Breast epithelium (tissue), 4 donors: Measurements from ENCODE around the gene NEK1. TPM values are rescaled to one million over a fixed set of nuclear protein-coding genes. Genes with fewer than 3 reads are reported as not detected.

Source experiments
- DNase-seq, 2 donors: peaks; one replicate each; pipeline ENCODE4 v3.0.0-alpha.2; 2019; ENCODE audit warnings: low spot score in 2 of 2
- H3K27ac ChIP-seq, 2 donors: fragments of 200-600 bp; sonication (generic) in 1 of 2; one replicate each; pipeline ENCODE4 v1.5.1; 2016 to 2019; ENCODE audit warnings: mild to moderate bottlenecking in 1 of 2
- H3K27me3 ChIP-seq, 2 donors: fragments of 200-600 bp; sonication (generic) in 1 of 2; one replicate each; pipeline versions ENCODE4 v1.5.1 to v1.6.0; 2017 to 2019; ENCODE audit warnings: control low read depth in 1 of 2, mild to moderate bottlenecking in 1 of 2
- H3K36me3 ChIP-seq: fragments of 200-600 bp; one replicate; pipeline ENCODE4 v1.5.1; 2019
- H3K4me1 ChIP-seq, 2 donors: fragments of 200-600 bp; sonication (generic); one replicate each; pipeline ENCODE4 v1.5.1; 2016 to 2019; ENCODE audit warnings: control low read depth in 1 of 2
- H3K4me3 ChIP-seq, 3 donors: fragments of 200-600 bp; sonication (generic); 1 replicate in 2 of 3; 2 replicates in 1 of 3; pipeline ENCODE4 v1.5.1; 2016 to 2019; ENCODE audit warnings: mild to moderate bottlenecking in 3 of 3, moderate library complexity in 2 of 3
- H3K9me3 ChIP-seq, 2 donors: fragments of 200-600 bp; sonication (generic) in 1 of 2; one replicate each; pipeline ENCODE4 v1.5.1; 2016 to 2019; ENCODE audit warnings: control low read depth in 1 of 2
- CTCF ChIP-seq, 3 donors: fragments of 450-650 bp; IDR thresholded peaks; one replicate each; pipeline ENCODE4 v1.5.1; 2016 to 2017; ENCODE audit warnings: antibody characterized with exemption in 3 of 3, mild to moderate bottlenecking in 3 of 3, moderate library complexity in 3 of 3
- POLR2A ChIP-seq: fragments of 450-650 bp; IDR thresholded peaks from one replicate; pipeline ENCODE4 v1.6.1; 2016; ENCODE audit warnings: antibody characterized with exemption, mild to moderate bottlenecking, moderate library complexity
- POLR2AphosphoS5 ChIP-seq, 3 donors: sonication (generic); formaldehyde crosslinking; IDR thresholded peaks; one replicate each; pipeline ENCODE4 v1.6.1; 2017; ENCODE audit warnings: antibody characterized with exemption in 3 of 3
- intact Hi-C: fragments of 100-400 bp; cut with DNase I; formaldehyde crosslinking; loops from one replicate; pipeline ENCODE4 v1.15.1; 2023; ENCODE audit warnings: low total_unique reads
- total RNA-seq, 3 donors: library from RNA; depleted of rRNA; stranded (reverse); fragments of >200 nt; gene quantifications; one replicate each; pipeline ENCODE4 v1.1.0, GENCODE V29; 2016

Gene NEK1
- total RNA-seq, 3 donors from 2014 or later = 14.4 to 18.1 (median 14.7) TPM

- H3K36me3 ChIP-seq = no peaks in the 10 kb centered on the region
- DNase-seq = no peak
- peaks cover 4 to 11% of the 10 kb centered on the region in 2 donors for H3K4me1 ChIP-seq
- H3K27ac ChIP-seq = no peak overlapping the region
- intact Hi-C loops = no loop called here
- no peak overlapping the region for H3K4me3 ChIP-seq
- no peaks in the 10 kb centered on the region for H3K27me3 ChIP-seq
- no peak for TF ChIP-seq POLR2A
- TF ChIP-seq POLR2AphosphoS5 (IDR thresholded peaks at IDR 0.05) = no peak
- no peak for TF ChIP-seq CTCF (IDR thresholded peaks at IDR 0.05)
- H3K9me3 ChIP-seq = no peaks in the 10 kb centered on the region
These were observed 4.9 kb upstream of the NEK1 start for GRCh38 chr4:169617306-169617705.

- Histone ChIP-seq H3K4me1 (peaks cover 4 to 10% of the 10 kb centered on the region in 2 donors), H3K27me3 (no peaks in the 10 kb centered on the region), H3K36me3 (no peaks in the 10 kb centered on the region), H3K27ac (no peak overlapping the region), H3K4me3 (no peak overlapping the region), H3K9me3 (no peaks in the 10 kb centered on the region)
- TF ChIP-seq POLR2A (no peak), POLR2AphosphoS5 (IDR thresholded peaks at IDR 0.05) (no peak), CTCF (IDR thresholded peaks at IDR 0.05) (no peak)
- DNase-seq = no peak
- intact Hi-C loops = no loop called here
These were observed 4.5 kb upstream of the NEK1 start for GRCh38 chr4:169616846-169617245.

- TF ChIP-seq POLR2A (no peak), CTCF (IDR thresholded peaks at IDR 0.05) (no peak), POLR2AphosphoS5 (IDR thresholded peaks at IDR 0.05) (no peak)
- peaks cover 3 to 4% of the 10 kb centered on the region in 2 donors for H3K4me1 ChIP-seq
- no peak overlapping the region for H3K4me3 ChIP-seq
- H3K27me3 ChIP-seq = no peaks in the 10 kb centered on the region
- no peak overlapping the region for H3K27ac ChIP-seq
- intact Hi-C loops = no loop called here
- no peak for DNase-seq
- no peaks in the 10 kb centered on the region for H3K36me3 ChIP-seq
- H3K9me3 ChIP-seq = no peaks in the 10 kb centered on the region
These were observed 3.2 kb upstream of the NEK1 start for GRCh38 chr4:169615467-169616106.

- intact Hi-C loops = loop anchor here (5.0 kb wide), 1 partner anchor 64 kb away; no protein-coding TSS in a partner anchor
- peak overlapping the region; percentile 96 to 97 for H3K27ac ChIP-seq
- H3K4me1 ChIP-seq = peaks cover 3 to 4% of the 10 kb centered on the region in 2 donors
- DNase-seq = peak; percentile 61 to 65
- TF ChIP-seq POLR2AphosphoS5 (IDR thresholded peaks at IDR 0.05) (peak in 1 of 3 donors; percentile 48), CTCF (IDR thresholded peaks at IDR 0.05) (peak; percentile 12 to 59 (median 34)), POLR2A (no peak)
- H3K9me3 ChIP-seq = no peaks in the 10 kb centered on the region
- no peaks in the 10 kb centered on the region for H3K36me3 ChIP-seq
- peak overlapping the region; percentile 56 to 79 (median 64) for H3K4me3 ChIP-seq
- H3K27me3 ChIP-seq = no peaks in the 10 kb centered on the region
These were observed 782 bp upstream of the NEK1 start for GRCh38 chr4:169612871-169613859.
